ENCODE results near the gene DNAH2. TPM values are rescaled to one million over a fixed set of nuclear protein-coding genes. Genes with fewer than 3 reads are reported as not detected.

Gene DNAH2
- total and polyA plus RNA-seq, 9 of the 15 experiments (the other 6 are each of a cell fraction or from before 2014, with no cell fraction given), result 0.03 TPM; not detected in 8

DNA sequence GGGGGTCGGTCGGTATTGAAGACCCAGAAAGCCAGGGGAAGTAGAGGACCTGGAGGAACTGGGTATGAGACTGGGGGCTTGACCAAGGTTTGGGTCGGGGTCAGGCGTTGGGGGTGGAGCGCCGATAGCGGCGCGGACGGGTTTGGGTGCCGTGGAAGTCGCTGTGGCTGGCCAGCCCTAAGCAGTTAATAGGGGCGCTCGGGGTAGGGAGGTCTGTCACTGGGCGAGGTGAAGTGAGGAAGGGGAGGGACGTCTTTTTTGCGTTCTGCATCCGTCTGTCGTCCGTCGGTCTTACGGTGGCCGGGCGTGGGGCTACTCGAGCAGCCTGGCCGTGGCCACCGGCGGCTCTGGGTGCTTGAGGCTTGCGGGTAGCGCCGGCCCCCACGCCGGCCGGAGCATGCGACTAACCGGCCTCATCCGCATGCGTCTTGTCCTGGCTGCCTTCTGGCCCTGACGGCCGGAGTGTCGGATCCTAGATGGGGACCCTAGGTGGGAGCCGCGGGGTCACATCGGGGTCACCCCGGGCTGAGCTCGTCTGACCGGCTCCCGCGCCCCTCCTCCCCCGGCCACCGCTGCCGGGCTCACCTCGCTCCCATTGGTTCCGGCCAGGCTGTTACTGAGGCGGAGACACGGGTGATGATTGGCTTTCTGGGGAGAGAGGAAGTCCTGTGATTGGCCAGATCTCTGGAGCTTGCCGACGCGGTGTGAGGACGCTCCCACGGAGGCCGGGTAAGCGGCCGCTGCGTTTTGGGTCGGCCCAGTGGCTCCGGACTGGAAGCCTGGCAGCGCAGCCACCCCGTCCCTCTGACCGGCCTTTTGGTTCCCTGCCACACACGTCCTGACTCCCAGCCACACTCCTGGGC, 127.0 kb downstream of the DNAH2 start (continued):
- TF ChIP-seq CHD7 (IDR thresholded peaks at IDR 0.05; ENCODE audit: low read depth, low read length) (no peak), ATF6 (CRISPR knock-in tag; IDR thresholded peaks at IDR 0.05) (no peak), TAL1 (IDR thresholded peaks at IDR 0.05) (no peak), PTTG1 (tag; IDR thresholded peaks at IDR 0.05; ENCODE audit: low read depth) (no peak), FOXJ3 (CRISPR knock-in tag; IDR thresholded peaks at IDR 0.05) (no peak), POLR2AphosphoS2 (IDR thresholded peaks at IDR 0.05; ENCODE audit: low read length) (no peak), SLC30A9 (CRISPR knock-in tag; IDR thresholded peaks at IDR 0.05) (no peak), NCOA2 (IDR thresholded peaks at IDR 0.05; ENCODE audit: partially characterized antibody in 2 of 2) (no peak), PRPF4 (IDR thresholded peaks at IDR 0.05; ENCODE audit: insufficient read depth, low read depth, low read length, poor library complexity, severe bottlenecking) (no peak), NR2C1 (IDR thresholded peaks at IDR 0.05) (no peak), NR2C1 (tag; IDR thresholded peaks at IDR 0.05) (peak; percentile 40; the same call in 1 of the 2 replicates), ADNP (tag; IDR thresholded peaks at IDR 0.05) (no peak), ZNF282 (CRISPR knock-in tag; IDR thresholded peaks at IDR 0.05) (no peak)
- TF ChIP-seq, protein P1, sequence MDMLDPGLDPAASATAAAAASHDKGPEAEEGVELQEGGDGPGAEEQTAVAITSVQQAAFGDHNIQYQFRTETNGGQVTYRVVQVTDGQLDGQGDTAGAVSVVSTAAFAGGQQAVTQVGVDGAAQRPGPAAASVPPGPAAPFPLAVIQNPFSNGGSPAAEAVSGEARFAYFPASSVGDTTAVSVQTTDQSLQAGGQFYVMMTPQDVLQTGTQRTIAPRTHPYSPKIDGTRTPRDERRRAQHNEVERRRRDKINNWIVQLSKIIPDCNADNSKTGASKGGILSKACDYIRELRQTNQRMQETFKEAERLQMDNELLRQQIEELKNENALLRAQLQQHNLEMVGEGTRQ (CRISPR knock-in tag; IDR thresholded peaks at IDR 0.05), result no peak

All from K562 (cell line).